HG02588 (cell line): ENCODE data around the gene CFI.

Experiments used
- ATAC-seq: cut with Tn5 transposase; IDR thresholded peaks from one replicate; pipeline ENCODE4 v1.9.1; 2021; ENCODE audit warnings: mild to moderate bottlenecking, moderate library complexity; ENCODE audit not compliant: unreplicated experiment

The CFI gene

GRCh38 chr4:109735566-109736365 is 66.0 kb downstream of the CFI start:
- no peak for ATAC-seq

DNA sequence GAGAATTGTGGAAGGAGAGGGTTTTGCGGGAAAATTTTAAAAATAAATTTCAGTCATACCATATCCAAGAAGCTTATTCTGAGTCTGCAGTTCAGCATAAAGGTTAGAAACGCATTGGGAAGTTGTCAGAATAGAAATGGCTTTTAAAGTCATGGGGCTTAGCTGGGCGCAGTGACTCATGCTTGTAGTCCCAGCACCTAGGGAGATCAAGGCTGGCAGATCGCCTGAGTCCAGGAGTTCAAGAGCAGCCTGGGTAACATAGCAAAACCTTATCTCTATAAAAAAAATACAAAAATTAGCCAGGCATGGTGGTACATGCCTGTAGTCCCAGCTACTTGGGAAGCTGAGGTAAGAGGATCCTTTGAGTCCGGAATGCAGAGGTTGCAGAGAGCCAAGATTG is 68.1 kb downstream of the CFI start:
- no peak for ATAC-seq

DNA sequence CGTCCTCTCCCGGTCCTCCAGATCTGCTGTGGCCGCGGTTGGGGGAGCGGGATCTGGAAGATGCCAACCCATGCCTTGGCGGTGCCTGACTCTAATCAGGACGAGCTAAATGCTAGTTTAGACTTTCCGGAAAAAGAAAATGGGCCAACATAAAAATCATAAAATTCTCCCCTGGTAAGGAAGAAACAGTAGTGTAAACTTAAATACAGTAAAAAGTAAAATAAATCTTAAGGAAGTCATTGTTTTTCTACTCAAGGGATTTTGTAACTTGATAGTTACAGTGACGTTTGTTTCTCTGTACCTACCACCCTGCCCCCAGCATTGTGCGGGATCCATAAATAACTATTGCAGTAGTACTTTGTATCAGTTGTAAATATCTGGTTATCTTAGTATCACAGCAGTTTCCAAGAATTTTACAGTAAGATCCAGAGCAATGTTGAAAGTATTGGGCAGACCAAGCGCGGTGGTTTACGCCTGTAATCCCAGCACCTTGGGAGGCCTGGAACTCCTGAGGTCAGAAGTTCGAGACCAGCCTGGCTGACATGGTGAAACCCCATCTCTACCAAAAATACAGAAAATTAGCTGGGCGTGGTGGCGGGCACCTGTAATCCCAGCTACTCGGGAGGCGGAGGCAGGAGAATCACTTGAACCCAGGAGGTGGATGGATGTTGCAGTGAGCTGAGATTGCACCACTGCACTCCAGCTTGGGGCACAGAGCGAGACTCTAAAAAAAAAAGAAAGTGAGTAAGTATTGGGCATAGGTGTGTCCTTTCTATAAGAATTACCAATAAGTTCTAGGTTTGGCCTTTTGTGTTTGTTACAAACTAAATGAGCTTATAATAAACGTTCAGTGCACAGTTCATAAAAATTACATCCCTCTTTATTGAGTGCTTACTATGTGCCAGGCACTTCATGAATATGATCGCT is 70.9 kb downstream of the CFI start:
- ATAC-seq, result no peak

GRCh38 chr4:109729718-109730618 is 71.8 kb downstream of the CFI start, which contains the start of gene PLA2G12A:
PLA2G12A (minus strand) TSS chr4:109730070; CDS start chr4:109729809, 261 bp downstream.
- ATAC-seq, result peak; percentile 90

- no peak for ATAC-seq
Observed at GRCh38 chr4:109729117-109729717, 72.6 kb downstream of the CFI start.

- ATAC-seq, result no peak
Observed at GRCh38 chr4:109728385-109728784, 73.4 kb downstream of the CFI start.

GRCh38 chr4:109723110-109723509 is 78.7 kb downstream of the CFI start:
- no peak for ATAC-seq

- no peak for ATAC-seq
Observed at GRCh38 chr4:109722357-109722756, 79.4 kb downstream of the CFI start.

GRCh38 chr4:109721033-109721432 is 80.8 kb downstream of the CFI start:
- ATAC-seq, result no peak

GRCh38 chr4:109719604-109720003 is 82.2 kb downstream of the CFI start:
- no peak for ATAC-seq

DNA sequence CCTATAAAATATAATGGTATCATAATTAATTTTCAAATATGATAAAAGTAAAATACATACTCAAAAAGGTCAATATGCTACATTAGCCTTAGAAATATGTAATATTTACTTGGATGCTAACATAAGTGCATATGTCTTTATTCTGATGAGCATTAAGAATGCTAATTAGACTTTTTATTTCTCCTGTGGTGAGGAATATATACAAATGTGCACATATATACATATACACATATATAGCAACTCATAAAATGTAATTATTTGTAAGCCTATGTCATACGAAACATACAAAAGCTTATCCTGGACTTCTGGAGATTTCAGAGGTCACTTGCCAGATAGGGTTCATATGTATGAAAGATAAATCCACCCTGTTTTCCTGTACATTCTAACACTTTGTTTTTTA is 83.0 kb downstream of the CFI start:
- ATAC-seq, result no peak

DNA sequence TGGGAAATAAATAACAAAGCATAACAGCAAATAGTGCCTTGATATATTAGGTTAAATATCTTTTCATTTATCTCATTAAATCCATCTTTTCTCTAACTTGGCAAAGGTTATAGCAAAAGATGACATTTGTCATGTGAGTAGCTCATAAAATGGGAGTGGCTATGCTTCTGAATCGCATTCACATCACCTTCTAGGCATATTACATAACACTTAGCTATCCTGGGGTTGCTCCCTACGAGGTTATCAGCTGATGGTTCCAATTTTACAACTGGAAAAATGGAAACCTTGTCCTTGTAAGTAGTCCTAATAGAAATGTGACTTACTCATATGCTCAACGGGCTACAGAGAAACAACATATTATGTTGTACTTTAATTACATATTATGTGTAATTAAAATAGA is 88.3 kb downstream of the CFI start:
- no peak for ATAC-seq

DNA sequence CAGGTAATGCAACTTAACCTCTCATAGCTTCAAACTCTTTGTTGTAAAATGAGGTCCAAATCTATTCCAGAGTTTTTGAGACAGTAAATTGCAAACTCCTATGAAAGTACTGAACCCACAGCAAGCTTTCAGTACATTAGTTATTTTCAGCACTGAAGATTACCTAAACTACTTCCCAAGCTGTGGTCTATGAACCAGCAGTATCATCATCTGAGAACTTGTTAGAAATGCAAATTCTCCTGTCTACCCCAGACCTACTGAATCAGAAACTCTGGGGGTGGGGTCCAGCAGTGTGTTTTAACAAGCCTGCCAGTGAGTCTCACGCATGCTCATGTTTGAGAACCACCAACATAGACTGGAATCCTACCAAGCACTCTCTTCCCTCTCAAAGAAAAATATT is 92.8 kb downstream of the CFI start:
- peak; percentile 89 for ATAC-seq

- ATAC-seq, result no peak
Observed at GRCh38 chr4:109708435-109708834, 93.4 kb downstream of the CFI start.

DNA sequence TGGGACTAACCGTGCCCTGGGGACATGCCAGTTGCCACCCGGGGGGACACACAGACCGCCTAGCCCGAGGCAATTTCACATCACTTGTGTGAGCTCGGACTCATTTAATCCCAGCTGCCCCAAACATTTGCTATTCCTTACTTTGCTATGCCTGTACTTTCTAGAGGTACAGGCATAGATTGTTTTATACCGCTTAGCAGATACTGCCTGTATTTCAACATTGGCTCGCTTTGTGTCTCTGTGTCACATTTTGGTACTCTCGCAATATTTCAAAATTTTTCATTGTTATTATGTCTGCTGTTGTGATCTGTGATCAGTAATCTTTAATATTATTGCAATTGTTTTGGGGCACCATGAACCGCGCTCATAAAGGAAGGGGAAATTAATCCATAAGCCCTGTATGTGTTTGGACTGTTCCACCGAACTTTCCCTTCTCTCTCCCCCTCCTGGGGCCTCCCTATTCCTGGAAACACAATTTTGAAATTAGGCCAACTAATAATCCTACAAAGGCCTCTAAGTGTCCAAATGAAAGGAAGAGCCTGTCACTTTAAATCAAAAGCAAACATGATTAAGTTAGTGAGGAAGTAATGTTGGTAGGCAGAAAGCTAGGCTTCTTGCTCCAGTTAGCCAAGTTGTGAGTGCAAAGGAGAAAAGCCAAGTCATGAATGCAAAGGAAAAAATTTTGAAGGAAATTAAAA is 98.0 kb downstream of the CFI start:
- no peak for ATAC-seq

- ATAC-seq, result peak; percentile 68
Observed at GRCh38 chr4:109702950-109703663, 98.7 kb downstream of the CFI start, which contains the start of gene CASP6. CASP6 (minus strand) TSS chr4:109703445; CDS start chr4:109703395, 50 bp downstream.

DNA sequence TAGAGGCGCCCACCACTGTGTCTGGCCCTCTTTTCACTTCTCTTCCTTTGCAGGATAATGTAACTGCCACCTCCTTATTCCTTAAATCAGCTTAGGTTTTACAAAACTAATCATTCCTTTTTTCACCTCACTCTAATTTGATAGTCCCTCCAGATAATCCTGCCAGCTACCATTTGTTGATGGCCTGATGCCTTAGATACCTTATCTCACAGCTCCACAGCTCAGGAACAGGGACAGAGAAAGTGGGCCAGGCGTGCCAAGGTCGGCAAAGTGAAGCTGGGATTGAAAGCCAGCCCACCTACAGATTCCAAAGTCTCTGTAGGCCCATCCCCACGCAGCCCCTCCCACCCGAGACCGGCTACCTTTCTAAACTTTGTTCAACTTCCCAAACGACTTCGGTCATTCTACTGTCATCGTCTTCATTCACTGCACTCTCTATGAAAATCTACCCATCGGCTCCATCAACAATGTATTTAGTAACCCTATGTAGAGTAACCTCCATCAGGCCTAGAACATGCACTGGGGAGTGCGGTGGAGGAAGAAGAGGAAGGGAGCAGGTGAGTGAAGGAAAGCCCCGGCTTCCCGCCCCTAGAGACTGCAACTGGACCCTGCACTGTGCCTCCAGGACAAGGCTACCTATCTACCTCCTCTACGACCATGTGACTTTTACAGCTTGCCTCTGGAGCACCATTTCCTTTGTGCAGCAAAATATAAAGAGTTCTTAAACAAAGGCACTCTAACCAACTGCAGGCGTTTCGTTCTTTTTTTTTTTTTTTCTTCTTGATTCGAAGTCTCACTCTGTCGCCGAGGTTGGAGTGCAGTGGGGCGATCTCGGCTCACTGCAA is 100.0 kb downstream of the CFI start:
- ATAC-seq, result peak; percentile 1

GRCh38 chr4:109699553-109700225 is 102.1 kb downstream of the CFI start:
- ATAC-seq, result no peak
